ENCODE measurements around the gene CDK4. TPM values are rescaled to one million over a fixed set of nuclear protein-coding genes. Genes with fewer than 3 reads are reported as not detected.

The CDK4 gene
- total RNA-seq = 152 and 184 TPM in 2 replicates

DNA sequence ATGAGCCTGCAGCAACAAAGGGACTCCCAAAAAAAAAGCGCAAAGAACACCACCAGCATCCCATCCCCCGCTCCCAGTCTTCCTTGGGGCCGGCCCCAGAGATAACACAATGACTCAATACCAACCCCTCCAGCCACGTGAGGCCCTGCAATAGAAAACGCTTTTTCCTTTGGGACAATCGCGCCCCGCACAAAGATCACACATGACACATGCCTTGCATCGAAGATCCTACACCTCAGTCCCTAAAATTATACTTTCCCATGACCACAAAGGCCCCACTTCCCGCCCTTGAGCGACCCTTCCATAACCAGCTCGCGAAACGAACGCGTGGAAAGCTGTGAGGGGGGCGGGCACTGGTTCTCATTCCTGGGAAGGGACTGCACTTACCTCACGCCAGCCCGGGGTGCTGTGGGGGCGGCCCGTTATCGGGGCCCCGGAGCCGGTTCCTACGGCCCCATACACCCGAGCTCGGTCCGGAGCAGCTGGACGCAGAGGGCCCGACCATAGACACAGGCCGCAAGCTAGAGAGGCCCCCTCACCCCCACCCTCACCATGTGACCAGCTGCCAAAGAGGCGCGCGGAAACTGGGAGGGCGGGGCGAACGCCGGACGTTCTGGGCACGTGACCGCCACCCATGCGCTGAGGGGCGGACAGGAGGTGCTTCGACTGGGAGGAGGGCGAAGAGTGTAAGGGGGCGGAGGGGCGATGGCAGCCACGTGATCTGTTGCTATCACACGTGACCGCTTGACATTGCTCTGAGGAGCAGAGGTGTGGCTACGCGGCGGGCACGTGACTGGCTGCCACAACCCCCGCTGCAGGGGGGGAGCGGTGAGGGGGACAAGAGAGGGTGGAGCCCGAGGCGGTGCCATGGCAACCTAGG lies at the start of gene CDK4:
CDK4 (minus strand) TSS at position 523 of the 880 bp plus-strand sequence. CDS start 593 bp downstream, outside the sequence.

DNA sequence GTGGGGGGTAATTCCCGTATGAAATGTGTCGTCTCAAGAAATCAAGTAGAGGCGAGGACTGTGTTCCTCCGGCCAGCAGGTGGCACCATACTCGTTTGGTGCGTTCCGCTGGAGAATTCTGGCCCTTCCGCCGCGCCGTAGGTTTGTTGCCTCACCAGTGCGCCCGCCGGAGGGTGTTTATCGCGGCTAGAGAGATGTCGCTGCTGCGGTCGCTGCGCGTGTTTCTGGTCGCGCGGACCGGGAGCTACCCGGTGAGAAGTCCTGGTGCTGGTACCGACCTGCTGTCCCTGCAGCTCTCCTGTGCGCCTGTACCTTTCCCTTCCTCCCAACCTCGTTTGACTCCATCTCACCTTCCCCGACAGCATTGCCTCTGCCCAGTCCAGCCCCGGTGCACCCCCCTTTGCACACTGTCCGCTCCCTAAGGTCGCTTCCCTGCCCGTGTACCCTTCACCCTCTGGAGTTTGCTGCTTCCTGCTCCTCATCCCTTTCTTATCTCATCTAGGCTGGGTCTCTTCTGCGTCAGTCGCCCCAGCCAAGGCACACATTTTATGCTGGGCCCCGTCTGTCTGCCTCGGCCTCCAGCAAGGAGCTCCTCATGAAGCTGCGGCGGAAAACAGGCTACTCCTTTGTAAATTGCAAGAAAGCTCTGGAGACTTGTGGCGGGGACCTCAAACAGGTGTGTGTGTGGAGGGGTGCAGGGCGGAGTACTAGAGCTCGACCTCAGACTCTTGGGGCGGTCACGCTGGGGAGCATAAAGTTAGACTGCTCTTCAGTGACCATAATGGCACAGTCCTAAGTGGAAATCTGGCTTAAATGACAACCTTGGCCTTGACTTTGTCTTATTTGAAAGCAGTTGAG lies 30.7 kb upstream of the CDK4 start, which contains the start of gene TSFM:
TSFM (plus strand) TSS at position 180 of the 858 bp plus-strand sequence; CDS start at position 195, 15 bp downstream.

GRCh38 chr12:57772429-57773322 lies 20.6 kb upstream of the CDK4 start, which contains the start of gene EEF1AKMT3:
TSS of gene EEF1AKMT3 (plus strand) at chr12:57772614. CDS start at chr12:57772725, 111 bp downstream.

DNA sequence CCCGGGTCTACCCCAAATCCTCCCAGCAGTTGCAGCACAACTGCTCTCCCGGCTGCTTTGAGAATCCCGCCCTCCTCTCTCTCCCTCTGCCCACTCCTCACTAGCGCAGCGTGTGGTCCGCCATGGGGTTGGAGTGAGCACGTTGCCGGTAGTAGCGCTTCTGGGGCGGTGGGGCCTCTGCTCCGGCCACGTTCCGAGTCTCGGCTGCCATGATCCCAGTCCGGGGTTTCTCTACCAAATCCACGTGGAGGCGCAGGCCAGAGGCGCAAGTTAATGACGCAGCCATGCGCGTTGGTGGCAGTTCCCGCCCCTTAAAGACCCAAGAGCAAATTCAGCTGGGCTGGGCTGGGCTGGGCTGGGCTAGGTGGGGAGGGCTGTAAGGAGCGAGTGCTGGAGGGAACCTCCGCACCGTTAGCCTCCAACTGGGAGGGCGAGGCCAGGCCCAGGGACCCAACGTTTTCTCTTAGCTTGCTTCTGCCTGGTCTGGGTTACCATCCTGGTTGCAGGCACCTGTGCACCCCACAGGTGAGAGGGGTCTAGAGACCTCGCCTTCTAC lies 19.8 kb upstream of the CDK4 start, which contains the start of gene METTL1:
METTL1 (minus strand) TSS at position 233 of the 556 bp plus-strand sequence; CDS start at position 211, 22 bp downstream.

GRCh38 chr12:57766464-57767304 lies 14.6 kb upstream of the CDK4 start, which contains the start of gene CYP27B1:
TSS of gene CYP27B1 (minus strand) at chr12:57767078. CDS start at chr12:57767041, 37 bp downstream.

GRCh38 chr12:57754411-57755193 lies 2.5 kb upstream of the CDK4 start, which contains the start of gene MARCHF9:
TSS of gene MARCHF9 (plus strand) at chr12:57755103. CDS start at chr12:57755529, 426 bp downstream.

DNA sequence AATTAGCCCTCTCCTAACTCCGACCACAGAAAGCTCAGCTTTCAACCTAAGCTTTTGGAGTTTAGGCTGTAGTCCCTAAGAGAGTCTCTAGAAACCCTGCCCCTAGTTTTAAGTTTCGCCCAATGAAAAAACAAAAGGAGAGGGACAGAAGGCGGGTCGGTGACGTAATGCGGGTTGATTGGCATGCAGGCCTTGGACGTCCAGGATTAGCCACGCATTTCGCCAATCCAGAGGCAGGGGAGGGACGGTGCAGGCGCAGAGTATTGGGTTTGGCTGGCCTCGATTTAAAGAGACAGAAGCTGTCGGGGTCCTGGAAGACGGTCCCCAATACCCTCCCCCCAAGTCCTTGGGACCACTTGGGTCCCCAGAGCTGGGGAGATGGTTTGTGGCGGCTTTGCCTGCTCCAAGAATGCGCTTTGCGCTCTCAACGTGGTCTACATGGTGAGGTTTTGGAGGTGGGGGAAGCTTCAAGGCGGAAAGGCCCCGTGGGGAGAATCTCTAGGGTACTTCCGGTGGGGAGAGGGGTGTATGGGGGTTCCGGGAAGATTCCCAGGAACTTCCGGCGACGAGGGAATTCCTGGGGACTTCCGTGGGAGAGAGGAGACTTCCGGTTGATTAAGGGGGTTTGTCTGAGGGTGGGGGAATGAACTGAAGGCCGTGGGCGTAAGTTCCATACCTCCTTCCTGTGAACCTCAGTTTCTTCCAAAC lies 7.2 kb downstream of the CDK4 start, which contains the start of gene TSPAN31:
TSPAN31 (plus strand) TSS at position 263 of the 708 bp plus-strand sequence; CDS start at position 379, 116 bp downstream.

GRCh38 chr12:57738661-57739237 lies 13.4 kb downstream of the CDK4 start, which contains the start of gene AGAP2:
TSS of gene AGAP2 (minus strand) at chr12:57738742. CDS start at chr12:57738246, 496 bp downstream.

Other genes with a start within 250 kb of the CDK4 start
- 42.5 and 66.2 TPM in 2 replicates for gene DDIT3, start 231.8 kb downstream of the CDK4 start, total RNA-seq
- 8.2 and 15.3 TPM in 2 replicates for gene MBD6, start 229.5 kb downstream of the CDK4 start, total RNA-seq
- gene DCTN2, start 205.1 kb downstream of the CDK4 start, total RNA-seq = 99.9 and 100.0 TPM in 2 replicates
- gene KIF5A, start 202.3 kb downstream of the CDK4 start, total RNA-seq = 0.98 and 2.1 TPM in 2 replicates
- 22.9 and 28.2 TPM in 2 replicates for gene PIP4K2C, start 161.1 kb downstream of the CDK4 start, total RNA-seq
- 15.6 and 24.3 TPM in 2 replicates for gene DTX3, start 147.5 kb downstream of the CDK4 start, total RNA-seq
- gene ARHGEF25, start 140.9 kb downstream of the CDK4 start, total RNA-seq = 31.5 and 31.7 TPM in 2 replicates
- gene B4GALNT1, start 119.1 kb downstream of the CDK4 start, total RNA-seq = 6.4 and 14.5 TPM in 2 replicates
- 330 and 353 TPM in 2 replicates for gene OS9, start 58.2 kb downstream of the CDK4 start, total RNA-seq
- 0.17 and 0.20 TPM in 2 replicates for gene AGAP2, start 13.6 kb downstream of the CDK4 start, total RNA-seq
- 51.1 and 81.8 TPM in 2 replicates for gene TSPAN31, start 7.3 kb downstream of the CDK4 start, total RNA-seq
- gene MARCHF9, start 2.8 kb upstream of the CDK4 start, total RNA-seq = 4.2 and 6.2 TPM in 2 replicates
- gene CYP27B1, start 14.8 kb upstream of the CDK4 start, total RNA-seq = 0.20 and 0.79 TPM in 2 replicates
- 6.2 and 13.6 TPM in 2 replicates for gene METTL1, start 19.8 kb upstream of the CDK4 start, total RNA-seq
- gene EEF1AKMT3, start 20.3 kb upstream of the CDK4 start, total RNA-seq = 6.1 and 10.7 TPM in 2 replicates
- 16.0 and 17.1 TPM in 2 replicates for gene TSFM, start 30.5 kb upstream of the CDK4 start, total RNA-seq
- gene AVIL, start 66.4 kb upstream of the CDK4 start, total RNA-seq = 4.0 and 4.2 TPM in 2 replicates
- 81.6 and 108 TPM in 2 replicates for gene CTDSP2, start 94.4 kb upstream of the CDK4 start, total RNA-seq
- 2.8 and 9.8 TPM in 2 replicates for gene ATP23, start 189.3 kb upstream of the CDK4 start, total RNA-seq